Activated CD4-positive, alpha-beta T cell treated with anti-CD3 and anti-CD28 coated beads for 36 hours (primary cell): ENCODE measurements around the gene GHR. TPM values are rescaled to one million over a fixed set of nuclear protein-coding genes. Genes with fewer than 3 reads are reported as not detected.
A peak's percentile ranks its signal among the peaks of the same experiment; 100 is the strongest.

Source experiments
- ATAC-seq: fragments of 200-7000 bp; cut with Tn5 transposase; one replicate; pipeline ENCODE4 v1.10.0; 2021; ENCODE audit warnings: mild to moderate bottlenecking, moderate library complexity
- CTCF ChIA-PET: fragments of 350-600 bp; sonication (Branson Sonifier 250); formaldehyde crosslinking; loops from one replicate; lab custom pipeline; 2021; ENCODE audit warnings: antibody characterized with exemption; lab: Charles Lee
- POLR2A ChIA-PET: fragments of 350-600 bp; sonication (Branson Sonifier 250); formaldehyde crosslinking; loops from one replicate; lab custom pipeline; 2021; ENCODE audit warnings: antibody characterized with exemption, inconsistent platforms; lab: Charles Lee
- DNase-seq: peaks from one replicate; pipeline ENCODE4 v3.0.0-alpha.2; 2020
- H3K27ac Mint-ChIP-seq: one replicate; pipeline ENCODE4 v1.8.0; 2021; ENCODE audit warnings: mixed read lengths
- H3K27me3 Mint-ChIP-seq: one replicate; pipeline ENCODE4 v1.8.0; 2021; ENCODE audit warnings: mixed read lengths
- H3K36me3 Mint-ChIP-seq: one replicate; pipeline ENCODE4 v1.8.0; 2021; ENCODE audit warnings: low read depth, mixed read lengths
- H3K4me1 Mint-ChIP-seq: one replicate; pipeline ENCODE4 v1.8.0; 2021; ENCODE audit warnings: mixed read lengths
- H3K4me3 Mint-ChIP-seq: one replicate; pipeline ENCODE4 v1.8.0; 2021; ENCODE audit warnings: mild to moderate bottlenecking, moderate library complexity, mixed read lengths
- H3K9me3 Mint-ChIP-seq: one replicate; pipeline ENCODE4 v1.8.0; 2021; ENCODE audit warnings: low read depth, mixed read lengths
- intact Hi-C, 2 experiments: fragments of 100-400 bp; cut with DNase I in 1 of 2; cut with micrococcal nuclease in 1 of 2; formaldehyde crosslinking; loops; one replicate each; pipeline versions ENCODE4 v1.14.2 to v1.15.1; 2022 to 2024; cut with DNase I, micrococcal nuclease
- total RNA-seq, 2 experiments: library from RNA; stranded (reverse); gene quantifications; one replicate each; pipeline ENCODE4 v1.2.3, GENCODE V29; 2021

The GHR gene
- not detected for total RNA-seq

GRCh38 chr5:42423285-42424165 is at the start of gene GHR:
GHR (plus strand) TSS chr5:42423439; CDS start chr5:42565875, 142,436 bp downstream.
- H3K9me3 Mint-ChIP-seq: no peaks in the 10 kb centered on the region
- intact Hi-C loops: loop anchor here (1.0 to 5.0 kb wide), 4 partner anchors 160 to 466 kb away; no protein-coding TSS in a partner anchor
- peak; percentile 54 for DNase-seq
- ChIA-PET POLR2A (no interaction called here), CTCF (interaction anchor here (0.5 to 1.0 kb wide), 5 partner anchors 26 to 387 kb away, joined by 3 read pairs; no protein-coding TSS in a partner anchor)
- ATAC-seq: peak; percentile 73
- no peaks in the 10 kb centered on the region for H3K4me1 Mint-ChIP-seq
- peaks cover 24% of the 10 kb centered on the region for H3K27me3 Mint-ChIP-seq
- no peaks in the 10 kb centered on the region for H3K36me3 Mint-ChIP-seq
- H3K27ac Mint-ChIP-seq: no peak within 1 kb of the TSS
- H3K4me3 Mint-ChIP-seq: no peak within 1 kb of the TSS

DNA sequence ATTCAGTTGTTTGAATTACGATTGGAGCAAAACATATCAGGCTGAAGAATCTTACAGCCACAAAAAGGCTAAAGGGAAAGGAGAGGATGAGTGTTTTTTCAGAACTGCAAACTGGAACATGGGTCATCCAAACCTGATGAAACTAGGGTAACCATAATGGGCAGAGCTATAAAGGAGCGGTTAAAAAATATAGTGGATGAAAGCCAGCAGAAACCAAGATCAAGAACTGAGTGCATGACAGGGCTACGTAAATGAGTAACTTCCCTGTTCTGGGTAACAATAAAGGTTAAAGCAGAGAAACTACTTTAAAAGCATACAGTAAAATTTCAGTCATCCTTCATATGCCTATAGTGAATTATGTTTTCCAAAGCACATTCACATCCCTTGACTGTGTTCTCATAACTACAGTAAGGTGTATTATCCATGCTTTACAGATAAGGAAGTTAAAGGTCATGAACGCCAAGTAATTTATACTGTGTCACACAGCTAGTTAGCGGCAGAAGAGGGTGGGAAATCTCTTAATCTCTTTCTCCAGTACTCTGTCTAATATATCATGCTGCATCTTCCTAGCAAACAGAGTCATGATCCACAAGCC is 48.5 kb upstream of the GHR start:
- H3K27me3 Mint-ChIP-seq: no peaks in the 10 kb centered on the region
- H3K4me3 Mint-ChIP-seq: no peak overlapping the region

GRCh38 chr5:42377496-42377895 is 45.7 kb upstream of the GHR start:
- H3K9me3 Mint-ChIP-seq: no peaks in the 10 kb centered on the region
- no peak for DNase-seq
- POLR2A ChIA-PET: no interaction called here
- H3K36me3 Mint-ChIP-seq: no peaks in the 10 kb centered on the region
- H3K27me3 Mint-ChIP-seq: peaks cover 2% of the 10 kb centered on the region
- CTCF ChIA-PET: interaction anchor here (1.1 kb wide), 1 partner anchor 23 kb away, joined by 3 read pairs; no protein-coding TSS in a partner anchor
- H3K4me1 Mint-ChIP-seq: no peaks in the 10 kb centered on the region
- H3K27ac Mint-ChIP-seq: no peak overlapping the region
- ATAC-seq: no peak
- intact Hi-C loops: no loop called here
- H3K4me3 Mint-ChIP-seq: no peak overlapping the region

More for the DNA sequence above, 48.5 kb upstream of the GHR start:
- DNase-seq (no peak), ATAC-seq (no peak)
- H3K27ac Mint-ChIP-seq: no peak overlapping the region
- H3K9me3 Mint-ChIP-seq: no peaks in the 10 kb centered on the region
- ChIA-PET POLR2A (no interaction called here), CTCF (no interaction called here)
- H3K4me1 Mint-ChIP-seq: no peaks in the 10 kb centered on the region
- intact Hi-C loops: no loop called here
- no peaks in the 10 kb centered on the region for H3K36me3 Mint-ChIP-seq

DNA sequence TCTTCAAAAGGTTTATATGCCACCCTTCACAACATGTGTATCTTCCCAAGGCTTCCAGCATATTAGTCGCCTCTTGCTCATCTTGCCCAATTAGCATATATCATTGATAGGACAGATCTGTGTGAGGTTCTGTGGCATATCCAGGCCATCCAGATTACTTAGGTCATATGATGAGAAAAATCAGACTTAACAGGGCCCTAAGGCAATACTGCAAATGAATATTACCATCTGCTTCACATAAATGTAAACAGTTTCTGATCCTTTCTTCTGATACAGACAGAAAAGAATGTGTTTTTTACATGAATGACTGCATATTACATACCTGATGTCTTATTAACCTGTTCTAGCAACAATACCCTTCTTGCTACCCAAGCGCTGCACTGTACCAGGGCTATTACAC is 41.3 kb upstream of the GHR start:
- DNase-seq: no peak
- no peaks in the 10 kb centered on the region for H3K36me3 Mint-ChIP-seq
- no peaks in the 10 kb centered on the region for H3K9me3 Mint-ChIP-seq
- no peak overlapping the region for H3K27ac Mint-ChIP-seq
- H3K4me3 Mint-ChIP-seq: no peak overlapping the region
- intact Hi-C loops: no loop called here
- no peaks in the 10 kb centered on the region for H3K4me1 Mint-ChIP-seq
- ATAC-seq: no peak
- ChIA-PET CTCF (no interaction called here), POLR2A (no interaction called here)
- peaks cover 2% of the 10 kb centered on the region for H3K27me3 Mint-ChIP-seq

DNA sequence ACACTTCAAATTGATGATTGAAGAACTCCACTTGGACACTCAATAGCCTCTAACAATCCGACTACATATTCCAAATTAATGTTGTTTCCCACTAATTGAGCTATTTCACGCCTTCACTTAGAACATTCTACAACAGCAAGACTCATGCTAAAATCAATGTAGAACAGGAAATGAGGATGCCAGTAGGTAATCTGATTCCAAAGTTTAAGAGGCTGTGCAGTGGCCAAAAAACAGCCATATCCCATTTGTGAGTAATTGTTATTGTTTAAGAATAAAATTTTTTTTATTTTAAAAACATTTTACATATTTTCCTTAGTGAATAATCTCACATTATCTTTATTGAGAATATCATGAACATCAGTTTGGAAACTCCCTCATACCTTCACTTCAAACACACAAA is 35.7 kb upstream of the GHR start:
- ATAC-seq (no peak), DNase-seq (no peak)
- H3K4me1 Mint-ChIP-seq: no peaks in the 10 kb centered on the region
- H3K36me3 Mint-ChIP-seq: no peaks in the 10 kb centered on the region
- intact Hi-C loops: no loop called here
- H3K27me3 Mint-ChIP-seq: peaks cover 3% of the 10 kb centered on the region
- no peak overlapping the region for H3K27ac Mint-ChIP-seq
- ChIA-PET POLR2A (no interaction called here), CTCF (interaction anchor here (0.6 kb wide), 1 partner anchor 383 kb away, joined by 3 read pairs; no protein-coding TSS in a partner anchor)
- H3K9me3 Mint-ChIP-seq: peaks cover 2% of the 10 kb centered on the region
- H3K4me3 Mint-ChIP-seq: no peak overlapping the region

- no peak for ATAC-seq
- Mint-ChIP-seq H3K27me3 (peaks cover 3% of the 10 kb centered on the region), H3K9me3 (peaks cover 2% of the 10 kb centered on the region), H3K27ac (no peak overlapping the region), H3K4me1 (no peaks in the 10 kb centered on the region), H3K4me3 (no peak overlapping the region), H3K36me3 (no peaks in the 10 kb centered on the region)
- intact Hi-C loops: no loop called here
- ChIA-PET CTCF (no interaction called here), POLR2A (no interaction called here)
- no peak for DNase-seq
These were observed 33.1 kb upstream of the GHR start for GRCh38 chr5:42390115-42390514.

GRCh38 chr5:42392917-42393316 is 30.3 kb upstream of the GHR start:
- CTCF ChIA-PET: interaction anchor here (0.7 kb wide), 1 partner anchor 352 kb away, joined by 3 read pairs; no protein-coding TSS in a partner anchor
- Mint-ChIP-seq H3K9me3 (peaks cover 2% of the 10 kb centered on the region), H3K4me3 (no peak overlapping the region), H3K27me3 (peaks cover 3% of the 10 kb centered on the region), H3K27ac (no peak overlapping the region), H3K36me3 (no peaks in the 10 kb centered on the region), H3K4me1 (no peaks in the 10 kb centered on the region)
- ATAC-seq: no peak
- intact Hi-C loops: no loop called here
- POLR2A ChIA-PET: no interaction called here
- DNase-seq: no peak

- ChIA-PET CTCF (no interaction called here), POLR2A (no interaction called here)
- Mint-ChIP-seq H3K27me3 (peaks cover 5% of the 10 kb centered on the region), H3K27ac (no peak overlapping the region), H3K36me3 (no peaks in the 10 kb centered on the region), H3K4me1 (no peaks in the 10 kb centered on the region), H3K4me3 (no peak overlapping the region), H3K9me3 (peaks cover 2% of the 10 kb centered on the region)
- intact Hi-C loops: no loop called here
- DNase-seq (no peak), ATAC-seq (no peak)
These were observed 27.1 kb upstream of the GHR start for GRCh38 chr5:42396111-42396510.

DNA sequence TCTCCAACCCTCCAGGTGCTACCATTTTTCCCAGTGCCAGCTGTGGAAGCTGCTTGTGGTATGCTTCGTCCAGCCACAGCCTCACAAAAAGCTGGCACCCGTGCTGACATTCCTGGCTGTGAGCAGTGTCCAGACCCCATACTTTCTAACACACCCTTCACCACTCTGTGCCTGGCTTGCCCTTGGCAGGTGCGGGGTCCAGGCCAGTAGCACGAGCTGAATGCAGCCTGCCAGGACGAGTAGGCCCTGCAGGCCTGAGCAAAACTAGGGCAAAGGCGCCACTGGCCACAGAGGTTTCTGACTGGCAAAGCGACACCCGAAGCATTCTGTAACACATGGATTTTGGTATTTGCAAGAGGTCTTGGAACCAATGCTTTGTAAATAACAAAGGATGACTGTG is 26.0 kb upstream of the GHR start:
- ATAC-seq: no peak
- Mint-ChIP-seq H3K4me1 (no peaks in the 10 kb centered on the region), H3K36me3 (no peaks in the 10 kb centered on the region), H3K27ac (no peak overlapping the region), H3K4me3 (no peak overlapping the region), H3K27me3 (peaks cover 5% of the 10 kb centered on the region), H3K9me3 (peaks cover 2% of the 10 kb centered on the region)
- no peak for DNase-seq
- ChIA-PET CTCF (interaction anchor here (0.5 kb wide), 1 partner anchor 26 kb away, joined by 3 read pairs; the partner anchor contains the start of gene GHR), POLR2A (no interaction called here)
- intact Hi-C loops: no loop called here

- no peaks in the 10 kb centered on the region for H3K9me3 Mint-ChIP-seq
- H3K4me3 Mint-ChIP-seq: no peak overlapping the region
- POLR2A ChIA-PET: no interaction called here
- no peaks in the 10 kb centered on the region for H3K4me1 Mint-ChIP-seq
- DNase-seq: no peak
- H3K36me3 Mint-ChIP-seq: no peaks in the 10 kb centered on the region
- CTCF ChIA-PET: interaction anchor here (1.5 kb wide), 1 partner anchor 22 kb away, joined by 3 read pairs; no protein-coding TSS in a partner anchor
- no peak overlapping the region for H3K27ac Mint-ChIP-seq
- H3K27me3 Mint-ChIP-seq: peaks cover 5% of the 10 kb centered on the region
- ATAC-seq: no peak
- intact Hi-C loops: no loop called here
These were observed 23.5 kb upstream of the GHR start for GRCh38 chr5:42399702-42400101.

GRCh38 chr5:42400474-42400873 is 22.8 kb upstream of the GHR start:
- no peak overlapping the region for H3K27ac Mint-ChIP-seq
- ChIA-PET POLR2A (no interaction called here), CTCF (interaction anchor here (1.5 kb wide), 1 partner anchor 23 kb away, joined by 3 read pairs; no protein-coding TSS in a partner anchor)
- H3K4me3 Mint-ChIP-seq: no peak overlapping the region
- no peak for DNase-seq
- H3K27me3 Mint-ChIP-seq: peaks cover 5% of the 10 kb centered on the region
- intact Hi-C loops: no loop called here
- no peaks in the 10 kb centered on the region for H3K9me3 Mint-ChIP-seq
- no peak for ATAC-seq
- no peaks in the 10 kb centered on the region for H3K4me1 Mint-ChIP-seq
- H3K36me3 Mint-ChIP-seq: no peaks in the 10 kb centered on the region
